ENCODE measurements around the gene NLRC3.

NLRC3 gene

DNA sequence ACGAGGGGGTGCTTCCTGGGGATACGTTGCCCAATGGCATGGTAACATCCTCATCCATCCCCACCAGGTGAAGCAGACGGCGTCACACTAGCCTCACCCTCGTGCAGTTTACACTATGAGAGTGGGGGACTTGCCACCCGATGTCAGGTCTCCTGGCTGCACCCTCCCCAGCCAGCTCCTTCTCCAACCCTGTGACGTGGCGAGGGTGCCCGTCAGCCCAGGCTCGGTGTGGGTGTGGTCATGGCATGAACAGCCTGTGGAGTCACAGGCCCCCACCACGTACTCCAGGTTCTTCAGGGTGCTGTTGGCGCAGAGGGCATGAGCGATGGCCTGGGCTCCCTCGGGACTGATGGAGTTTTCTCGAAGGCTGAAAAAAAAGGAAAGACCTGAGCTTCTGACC is 28.3 kb downstream of the NLRC3 start:
- no peak for DNase-seq (ENCODE audit: low read depth in 2 of 2, low spot score in 1 of 2)

DNA sequence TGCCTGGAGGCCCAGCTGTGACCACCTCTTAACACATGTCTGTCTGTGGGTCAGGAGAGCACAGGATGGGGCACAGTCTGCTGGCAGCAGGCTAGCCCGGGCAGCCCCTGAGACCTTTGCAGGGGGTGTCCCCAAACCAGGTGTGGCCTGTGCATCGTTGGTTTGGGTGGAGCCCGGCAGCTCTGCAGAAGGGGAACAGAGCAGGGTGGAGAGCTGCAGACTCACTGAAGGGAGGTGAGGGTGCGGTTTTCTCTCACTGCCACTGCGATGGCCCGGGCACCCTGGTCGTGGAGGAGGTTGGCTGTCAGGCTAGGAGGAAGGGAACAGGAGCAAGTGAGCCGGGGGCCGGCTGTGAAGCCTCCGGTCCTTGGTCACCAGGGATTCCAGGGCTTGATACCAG is 28.8 kb downstream of the NLRC3 start:
- no peak for DNase-seq (ENCODE audit: low read depth in 2 of 2, low spot score in 1 of 2)

DNA sequence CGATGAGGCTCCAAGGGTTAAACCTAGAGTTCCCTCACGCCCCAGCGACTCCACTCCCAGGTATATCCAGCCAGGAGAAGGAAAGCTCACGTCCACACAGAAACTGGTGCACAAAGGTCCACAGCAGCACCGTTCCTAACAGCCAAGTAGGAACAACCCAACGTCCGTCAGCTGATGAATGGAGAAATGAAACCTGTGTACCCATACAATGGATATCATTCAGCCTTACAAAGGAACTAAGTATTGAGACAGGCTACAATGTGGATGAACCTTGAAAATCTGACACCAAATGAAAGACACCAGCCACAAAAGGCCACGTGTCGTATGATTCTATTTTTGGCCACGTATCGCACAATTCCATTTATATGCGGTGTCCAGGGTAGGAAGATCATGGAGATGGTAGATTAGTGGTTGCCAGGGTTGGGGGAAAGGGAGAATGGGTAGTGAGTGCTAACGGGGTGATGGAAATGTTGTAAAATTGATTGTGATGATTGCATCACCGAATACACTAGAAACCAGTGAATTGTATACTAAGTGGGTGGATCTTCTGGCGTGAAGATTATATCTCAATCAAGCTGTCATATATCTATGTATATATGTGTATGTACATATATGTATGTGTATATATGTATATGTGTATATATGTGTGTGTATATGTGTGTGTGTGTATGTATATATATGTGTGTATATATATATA is 30.1 kb downstream of the NLRC3 start:
- DNase-seq (ENCODE audit: low read depth in 2 of 2, low spot score in 1 of 2), result no peak

DNA sequence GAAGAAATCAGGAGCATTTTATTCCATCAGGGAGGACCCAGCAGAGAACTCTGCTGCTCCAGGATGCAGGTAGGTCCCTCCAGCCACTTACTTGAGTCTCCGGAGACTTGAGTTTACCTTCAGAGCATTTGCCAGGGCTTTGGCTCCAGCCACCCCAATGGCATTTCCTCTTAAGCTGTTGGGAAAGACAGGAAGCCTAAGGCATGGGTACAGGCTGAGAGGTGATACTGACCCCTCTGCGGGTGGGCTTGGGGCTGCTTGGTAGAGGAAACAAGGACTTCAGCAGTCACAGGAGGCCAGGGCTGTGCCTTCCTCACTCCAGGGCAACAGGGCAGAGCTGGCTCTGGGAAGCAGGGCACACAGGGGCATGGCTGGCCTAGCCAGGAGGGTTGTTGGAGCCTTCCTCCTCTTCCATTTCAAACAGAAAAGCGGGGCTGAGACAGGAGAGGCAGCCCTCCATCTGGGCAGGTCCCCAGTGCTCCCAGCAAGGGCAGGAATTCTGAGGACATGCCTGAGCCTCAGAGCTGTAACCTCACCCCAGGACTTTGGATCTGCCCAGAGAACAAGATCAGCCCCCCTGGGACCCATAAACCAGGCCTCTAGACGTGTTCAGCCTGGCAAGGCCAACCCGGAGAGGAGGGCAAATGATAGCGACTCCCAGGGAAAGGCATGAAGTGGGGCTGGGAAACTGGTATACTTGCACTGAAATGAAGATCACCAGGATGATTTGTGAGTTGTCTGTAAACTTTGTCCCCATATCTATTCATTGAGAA is 34.4 kb downstream of the NLRC3 start:
- no peak for DNase-seq (ENCODE audit: low read depth in 2 of 2, low spot score in 1 of 2)

DNA sequence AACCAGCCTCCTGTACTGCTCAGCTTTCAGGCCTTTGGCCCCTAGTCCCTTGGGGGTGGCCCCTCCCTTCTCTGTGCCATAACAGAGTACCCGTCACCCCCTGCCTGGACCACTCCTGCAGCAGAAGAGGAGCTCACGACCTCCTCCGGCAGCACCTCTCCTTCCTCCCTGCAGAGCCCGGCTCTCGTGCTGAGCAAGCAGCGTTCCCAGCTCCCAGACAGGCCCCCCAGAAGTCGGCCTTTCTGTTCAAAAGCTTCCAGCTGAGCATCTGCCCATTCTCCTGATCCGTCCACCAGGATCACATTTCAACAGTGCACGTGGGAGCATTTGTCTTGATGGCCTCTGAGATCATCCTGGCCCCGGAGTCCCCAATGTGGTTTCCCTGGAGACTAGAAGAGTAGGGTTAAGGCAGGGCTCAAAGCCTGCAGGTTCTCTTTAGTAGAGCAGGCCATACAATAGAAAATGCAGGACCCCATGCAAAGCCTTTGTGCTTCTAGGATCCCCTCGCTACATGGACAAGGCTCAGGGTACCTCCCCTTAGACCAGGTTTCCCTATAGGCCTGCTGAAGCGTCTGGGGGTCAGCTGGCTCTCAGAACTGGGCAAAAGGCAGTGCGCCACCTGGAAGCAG is 35.6 kb downstream of the NLRC3 start:
- no peak for DNase-seq (ENCODE audit: low read depth in 2 of 2, low spot score in 1 of 2)

DNA sequence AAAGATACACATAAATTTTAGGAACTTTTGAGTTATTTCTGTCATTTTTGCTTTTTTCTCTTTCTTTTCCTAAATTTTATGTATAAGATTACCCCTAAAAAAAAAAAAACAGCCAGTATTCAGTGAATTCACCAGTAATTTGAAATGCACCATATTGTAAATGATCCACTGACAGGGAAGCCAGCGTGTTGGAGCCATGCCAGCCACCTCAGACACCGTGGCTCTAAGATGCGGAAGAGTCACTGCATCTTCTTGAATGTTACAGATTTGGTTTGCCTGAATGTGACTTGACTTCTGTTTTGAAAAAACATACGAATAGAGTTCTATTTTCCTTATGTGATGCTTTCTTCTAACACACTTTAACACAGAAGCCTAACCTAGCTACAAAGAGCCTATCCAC is 39.0 kb downstream of the NLRC3 start:
- DNase-seq (ENCODE audit: low read depth in 2 of 2, low spot score in 1 of 2), result no peak

DNA sequence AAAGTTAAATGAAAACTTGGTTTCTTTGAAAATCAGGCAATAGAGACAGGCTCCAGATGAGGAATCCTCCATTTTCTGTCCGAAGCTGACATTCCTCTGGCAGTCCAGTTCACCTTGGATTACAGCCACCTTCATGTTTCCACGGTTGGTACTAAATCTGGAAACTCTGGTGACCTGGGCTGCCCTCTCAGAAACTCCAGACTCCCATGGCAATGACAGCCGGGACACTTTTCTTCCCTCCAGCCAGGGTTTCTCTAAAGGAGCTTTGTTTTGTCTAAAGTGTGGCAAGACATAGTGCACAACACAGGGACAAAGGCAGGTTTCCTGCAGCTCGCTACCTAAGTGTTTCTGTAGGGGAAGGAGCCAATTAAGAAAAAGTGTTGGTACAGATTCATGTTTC is 40.4 kb downstream of the NLRC3 start:
- DNase-seq (ENCODE audit: low read depth in 2 of 2, low spot score in 1 of 2), result no peak

DNA sequence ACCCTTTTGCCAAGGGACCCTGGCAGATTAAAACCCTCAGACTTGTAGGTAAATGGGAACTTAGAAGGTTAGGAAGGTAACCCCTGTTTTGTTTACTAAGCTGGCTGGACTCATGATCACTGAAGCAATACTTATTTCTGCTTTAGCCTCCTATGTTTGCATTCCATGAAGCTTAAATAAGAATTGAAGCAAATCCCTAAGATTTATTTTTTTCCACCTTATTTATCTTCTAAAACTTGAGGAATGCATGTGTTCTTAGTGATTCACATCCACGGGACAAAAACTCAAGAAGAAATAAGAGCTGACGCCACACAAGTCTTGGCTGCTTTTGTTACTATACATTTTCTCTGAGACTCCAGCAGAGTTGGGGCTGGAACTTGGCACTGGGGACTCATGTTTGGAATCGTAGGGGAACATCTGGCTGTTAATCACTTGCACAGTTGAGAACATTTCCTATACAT is 40.9 kb downstream of the NLRC3 start:
- no peak for DNase-seq (ENCODE audit: low read depth in 2 of 2, low spot score in 1 of 2)

DNA sequence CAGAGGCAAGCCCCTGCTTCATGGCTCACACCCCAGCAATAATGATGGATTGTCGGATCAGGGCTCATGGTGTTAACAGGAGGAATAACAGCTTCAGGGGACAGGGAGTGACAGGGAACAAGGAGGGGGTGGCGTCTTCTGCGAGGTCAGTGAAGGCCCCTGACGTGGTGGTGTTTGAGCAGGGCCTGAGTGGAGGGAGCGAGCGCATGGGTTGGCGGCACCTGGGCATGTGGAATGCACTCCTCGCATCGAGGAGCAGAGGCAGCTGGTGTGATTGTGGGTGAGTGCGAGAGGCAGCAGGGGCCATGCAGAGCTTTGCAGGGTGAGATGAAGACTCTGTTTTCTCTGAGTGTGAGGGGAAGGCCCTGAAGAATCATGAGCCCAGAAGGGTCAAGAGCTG is 43.1 kb downstream of the NLRC3 start:
- no peak for DNase-seq (ENCODE audit: low read depth in 2 of 2, low spot score in 1 of 2)

DNA sequence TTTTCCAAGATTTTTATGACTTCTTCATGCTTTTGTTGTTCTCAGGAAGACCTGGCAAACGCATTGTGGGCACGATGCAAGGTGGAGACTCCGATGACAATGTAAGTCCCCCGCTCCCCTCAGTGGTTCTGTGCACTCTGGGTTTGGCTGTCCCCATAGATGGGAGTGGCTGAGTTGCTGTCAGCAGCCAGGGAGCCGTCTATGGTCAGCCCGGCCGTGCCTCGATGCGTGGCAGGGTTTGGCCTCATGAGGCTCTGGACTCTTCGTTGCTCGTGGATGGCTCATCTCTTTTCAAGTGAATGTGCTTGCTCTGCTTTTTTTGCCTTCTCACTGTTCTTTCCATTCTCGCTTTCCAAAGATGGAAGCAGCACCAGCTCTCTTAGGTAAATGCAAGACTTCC is 44.5 kb downstream of the NLRC3 start:
- DNase-seq (ENCODE audit: low read depth in 2 of 2, low spot score in 1 of 2), result no peak

DNA sequence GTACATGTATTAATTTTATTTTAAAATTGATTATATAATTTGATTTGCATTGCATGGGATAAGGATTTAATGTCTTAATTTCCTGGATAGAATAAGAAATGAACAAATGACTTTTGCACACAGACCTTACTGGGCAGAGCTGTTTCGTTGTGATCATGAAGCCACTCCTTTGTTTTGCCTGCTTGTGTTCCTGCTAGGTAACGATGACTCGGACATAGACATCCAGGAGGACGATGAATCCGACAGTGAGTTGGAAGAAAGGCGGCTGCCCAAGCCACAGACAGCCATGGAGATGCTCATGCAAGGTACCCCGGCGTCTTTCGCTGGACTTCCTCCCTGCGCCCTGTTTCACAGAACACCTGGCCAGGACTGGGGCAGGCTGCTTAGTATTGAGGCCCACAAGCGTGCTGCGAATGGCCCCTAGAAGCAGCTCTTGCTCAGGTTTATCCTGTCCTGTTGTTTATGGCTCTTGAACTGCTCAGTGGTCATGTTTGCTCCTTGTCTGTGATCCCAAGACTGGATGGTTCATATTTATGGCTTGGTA is 46.8 kb downstream of the NLRC3 start:
- no peak for DNase-seq (ENCODE audit: low read depth in 2 of 2, low spot score in 1 of 2)

DNA sequence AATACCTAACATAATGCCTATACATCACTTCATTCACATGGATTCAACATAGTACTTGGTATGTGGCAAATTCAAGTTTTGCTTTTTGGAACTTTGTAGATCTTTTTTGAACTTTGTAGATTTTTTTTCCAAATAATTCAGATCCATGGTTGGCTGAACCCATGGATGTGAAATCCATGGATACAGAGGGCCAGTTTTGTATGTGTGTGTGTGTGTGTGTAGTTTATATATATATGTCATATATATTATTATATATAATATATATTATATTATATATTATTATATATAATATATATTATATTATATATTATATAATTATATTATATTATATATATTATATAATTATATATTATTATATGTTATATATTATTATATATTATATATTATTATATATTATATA is 48.0 kb downstream of the NLRC3 start:
- DNase-seq (ENCODE audit: low read depth in 2 of 2, low spot score in 1 of 2), result no peak

DNA sequence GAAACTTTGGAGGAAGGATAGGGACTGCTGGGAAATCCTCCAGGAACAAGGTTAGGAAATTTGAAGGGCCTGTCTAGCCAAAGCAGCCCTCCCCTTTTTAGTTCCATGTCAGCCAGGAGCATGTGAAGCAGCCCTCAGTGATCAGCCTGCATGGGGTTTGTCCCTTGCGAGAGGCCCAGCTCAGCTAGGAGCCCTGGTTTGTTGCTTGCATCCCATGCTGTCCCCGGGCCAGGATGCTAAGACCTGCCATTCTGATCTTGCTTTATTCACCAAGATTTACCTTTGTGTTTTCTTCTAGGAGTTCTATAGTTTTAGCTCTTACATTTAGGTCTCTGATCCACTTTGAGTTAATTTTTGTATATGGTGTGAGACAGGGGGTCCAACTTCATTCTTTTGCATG is 48.8 kb downstream of the NLRC3 start:
- DNase-seq (ENCODE audit: low read depth in 2 of 2, low spot score in 1 of 2), result no peak

DNA sequence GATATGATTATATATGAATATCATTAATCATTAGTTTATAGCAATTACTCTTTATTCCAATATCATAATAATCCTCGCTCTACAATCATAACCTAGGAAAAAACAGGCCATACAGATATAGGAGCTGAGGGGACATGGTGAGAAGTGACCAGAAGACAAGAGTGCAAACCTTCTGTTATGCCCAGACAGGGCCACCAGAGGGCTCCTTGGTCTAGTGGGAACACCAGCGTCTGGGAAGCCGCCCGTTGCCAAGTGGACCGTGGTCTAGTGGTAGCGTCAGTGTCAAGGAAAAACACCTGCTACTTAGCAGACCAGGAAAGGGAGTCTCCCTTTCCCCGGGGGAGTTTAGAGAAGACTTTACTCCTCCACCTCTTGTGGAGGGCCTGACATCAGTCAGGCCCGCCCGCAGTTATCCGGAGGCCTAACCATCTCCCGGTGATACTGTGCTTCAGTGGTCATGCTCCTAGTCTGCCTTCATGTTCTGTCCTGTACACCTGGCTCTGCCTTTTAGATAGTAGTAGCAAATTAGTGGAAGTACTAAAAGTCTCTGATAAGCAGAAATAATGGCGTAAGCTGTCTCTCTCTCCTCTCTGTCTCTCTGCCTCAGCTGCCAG is 49.9 kb downstream of the NLRC3 start:
- DNase-seq (ENCODE audit: low read depth in 2 of 2, low spot score in 1 of 2), result peak; percentile 14 to 17

DNA sequence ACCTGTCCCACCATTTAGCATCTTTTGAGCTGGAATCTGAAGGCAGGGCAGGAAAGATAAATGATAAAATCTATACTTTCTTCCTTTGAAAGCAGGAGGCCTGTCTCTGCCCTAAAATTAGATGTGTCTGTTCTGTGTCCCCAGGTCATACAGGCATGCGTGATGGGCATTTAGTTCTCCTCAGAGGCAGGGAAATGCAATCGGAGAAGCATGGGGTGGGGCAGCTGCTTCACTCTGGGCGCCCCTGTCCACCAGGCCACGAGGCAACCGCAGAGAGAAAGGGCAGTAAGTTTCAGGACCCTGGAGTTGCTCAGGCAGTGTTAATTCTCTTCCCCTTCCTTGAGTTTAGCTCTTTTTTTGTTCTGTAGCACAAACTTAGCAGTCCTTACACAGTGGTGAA is 51.3 kb downstream of the NLRC3 start:
- no peak for DNase-seq (ENCODE audit: low read depth in 2 of 2, low spot score in 1 of 2)

DNA sequence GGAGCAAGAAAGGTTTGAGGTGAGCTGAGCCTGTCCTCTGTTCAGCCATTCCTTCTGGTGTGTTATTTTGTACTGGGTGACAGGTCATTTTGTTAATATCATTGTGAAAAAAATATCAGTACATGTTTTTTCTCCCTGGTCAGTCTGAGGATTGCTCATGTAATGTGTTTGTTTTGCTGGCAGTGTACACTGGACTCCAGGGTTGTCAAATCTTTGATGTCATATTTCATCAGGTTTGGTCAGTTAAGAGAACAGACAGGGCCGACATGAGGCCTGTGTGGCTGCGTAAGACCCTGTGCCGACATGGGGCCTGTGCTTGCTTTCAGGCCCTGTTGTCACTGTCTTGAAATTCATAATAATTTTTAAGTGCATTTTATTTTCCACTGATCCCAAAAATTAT is 53.9 kb downstream of the NLRC3 start:
- no peak for DNase-seq (ENCODE audit: low read depth in 2 of 2, low spot score in 1 of 2)

DNA sequence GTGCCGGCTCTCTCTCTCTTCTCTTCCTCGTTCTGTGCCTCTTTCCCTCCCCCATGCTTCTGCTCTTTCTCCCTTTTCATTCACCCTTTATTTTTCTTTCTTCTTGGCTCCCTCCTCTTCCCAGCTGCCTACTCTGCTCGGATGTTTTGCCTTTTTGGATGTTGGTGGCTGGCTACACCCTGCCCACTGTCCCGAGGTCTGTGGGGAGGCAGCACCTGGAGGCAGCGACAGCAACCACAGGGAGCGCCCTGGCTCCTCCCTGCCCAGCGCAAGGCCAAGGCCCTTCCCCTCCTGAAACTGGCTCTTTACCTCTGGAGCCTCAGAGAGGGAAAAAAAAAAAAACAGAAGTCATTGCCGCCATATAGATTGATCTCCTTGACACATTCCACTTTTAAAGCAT is 56.4 kb downstream of the NLRC3 start:
- DNase-seq (ENCODE audit: low read depth in 2 of 2, low spot score in 1 of 2), result no peak

DNA sequence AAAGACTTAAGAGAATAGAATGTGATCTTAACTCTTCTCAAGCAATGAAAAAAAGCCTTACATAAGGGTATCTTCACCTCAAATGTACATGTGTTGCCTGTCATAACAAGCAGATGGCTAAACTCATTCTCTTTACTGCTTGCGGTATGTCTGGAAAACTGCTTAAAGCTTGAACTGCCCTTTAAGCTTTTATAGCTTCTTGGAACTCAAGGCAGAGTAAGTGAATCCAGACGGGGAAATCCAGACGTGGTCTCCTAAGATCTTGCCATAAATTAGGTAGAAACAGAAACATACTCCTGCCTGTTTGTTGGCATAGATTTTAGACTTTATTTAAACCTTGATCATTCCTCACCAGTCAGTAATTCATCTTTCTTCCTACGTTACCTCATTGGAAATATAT is 56.8 kb downstream of the NLRC3 start:
- no peak for DNase-seq (ENCODE audit: low read depth in 2 of 2, low spot score in 1 of 2)

DNA sequence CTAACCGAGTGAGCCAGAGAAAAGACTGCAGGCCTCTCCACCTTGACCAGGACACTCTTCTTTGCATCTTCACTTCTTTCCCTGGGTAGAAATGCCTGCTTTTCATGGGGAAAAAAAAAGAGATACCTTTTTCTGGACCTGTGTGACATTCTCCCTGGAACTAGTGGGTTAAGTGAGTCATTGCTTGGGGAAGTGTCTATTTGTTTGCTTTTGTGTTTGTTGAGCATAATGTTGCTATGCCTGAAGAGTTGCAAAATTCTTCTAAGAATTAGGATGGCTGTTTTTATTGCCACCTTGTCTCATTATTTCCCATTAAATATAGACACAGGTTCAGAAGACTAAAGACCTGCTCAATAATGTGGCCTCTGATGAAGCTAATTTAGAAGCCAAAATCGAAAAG is 57.6 kb downstream of the NLRC3 start:
- DNase-seq (ENCODE audit: low read depth in 2 of 2, low spot score in 1 of 2), result no peak

DNA sequence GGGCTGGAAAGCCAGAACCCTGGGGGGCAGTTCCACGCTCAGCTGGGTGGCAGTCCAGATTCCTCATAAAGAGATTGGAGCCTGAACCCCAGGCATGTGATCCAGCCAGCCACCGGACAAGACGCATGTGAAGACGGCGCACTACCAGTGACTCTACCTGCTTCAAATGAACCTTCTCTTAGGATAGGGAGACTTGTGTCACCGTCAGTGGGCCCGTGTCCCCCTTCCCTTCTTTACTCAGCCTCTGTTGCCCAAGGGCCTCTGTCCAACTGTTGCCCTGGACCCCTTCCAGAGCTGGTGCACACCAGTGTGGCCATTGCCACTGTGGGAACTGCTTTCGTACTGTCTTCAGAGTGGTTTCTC is 58.2 kb downstream of the NLRC3 start:
- no peak for DNase-seq (ENCODE audit: low read depth in 2 of 2, low spot score in 1 of 2)

DNA sequence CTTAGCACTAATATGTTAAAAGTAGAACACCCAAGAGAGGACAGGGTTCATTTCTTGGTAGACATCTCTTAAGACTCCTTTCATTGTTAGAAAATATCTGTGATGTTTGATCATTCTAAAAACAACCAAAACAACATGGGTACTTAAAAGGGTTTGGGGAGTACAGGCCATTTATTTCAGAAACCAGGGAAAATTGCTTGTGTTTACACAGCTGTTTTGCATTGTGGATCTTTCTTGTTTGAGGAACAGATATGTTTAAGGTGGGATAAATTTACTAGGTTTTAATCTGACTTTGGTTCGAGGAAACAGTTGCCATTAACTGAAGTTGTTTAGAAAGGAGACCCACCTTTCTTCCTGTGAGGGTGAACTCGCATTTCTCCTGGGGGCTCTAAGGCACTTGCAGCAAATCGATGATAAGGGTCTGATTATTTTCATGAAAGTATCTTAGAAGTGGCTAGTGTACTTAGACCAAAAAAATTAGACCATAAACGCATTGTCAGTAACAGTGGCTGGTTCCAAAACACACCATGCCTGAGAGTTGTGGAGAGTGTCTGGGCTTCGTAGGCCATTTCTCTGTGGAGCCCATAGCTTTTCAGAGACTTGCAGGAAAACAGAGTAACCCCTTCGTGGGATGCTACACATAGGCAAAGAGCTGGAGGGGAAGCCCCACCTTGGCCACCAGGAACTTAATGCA is 58.8 kb downstream of the NLRC3 start:
- DNase-seq (ENCODE audit: low read depth in 2 of 2, low spot score in 1 of 2), result no peak
